Endothelial cell of umbilical vein (primary cell): ENCODE results near the gene COL6A3. TPM values are rescaled to one million over a fixed set of nuclear protein-coding genes. Genes with fewer than 3 reads are reported as not detected.

ENCODE experiments used
- BruUV-seq: library from RNA; stranded (reverse); fragments of 400-500 nt; replicated peaks from 2 replicates; lab custom pipeline; 2021; lab: Mats Ljungman, UMichigan
- CTCF ChIA-PET: fragments of 300-600, 350-600 bp; sonication (Branson Sonifier 250); formaldehyde crosslinking; loops from one replicate; lab custom pipeline; 2021; ENCODE audit warnings: antibody characterized with exemption, inconsistent platforms; lab: Charles Lee
- POLR2A ChIA-PET: fragments of 300-600, 350-600 bp; sonication (Branson Sonifier 250); formaldehyde crosslinking; loops from one replicate; lab custom pipeline; 2021; ENCODE audit warnings: antibody characterized with exemption, inconsistent platforms; lab: Charles Lee
- DNase-seq: peaks from one replicate; pipeline ENCODE4 v3.0.0-alpha.2; 2011; ENCODE audit warnings: low read depth, low spot score
- FAIRE-seq: peaks from 2 replicates; lab custom pipeline; 2011; peaks lifted over from hg19 to GRCh38; lab: Jason Lieb, UNC
- H2AFZ ChIP-seq: 2 replicates; pipeline ENCODE4 v1.6.0; 2012; ENCODE audit warnings: low read depth, low read length, control low read depth, inconsistent platforms
- H3K27ac ChIP-seq: 2 replicates; pipeline ENCODE4 v1.5.1; 2011; ENCODE audit warnings: low read depth, mild to moderate bottlenecking, control low read depth, low read length, moderate library complexity; ENCODE audit not compliant: insufficient read depth
- H3K27me3 ChIP-seq, 2 experiments: 2 replicates each; pipeline versions ENCODE4 v1.6.0 to v1.6.1; 2011; ENCODE audit warnings: low read length in 2 of 2, mixed read lengths in 1 of 2; ENCODE audit not compliant: control insufficient read depth in 2 of 2, insufficient read depth in 2 of 2
- H3K36me3 ChIP-seq, 2 experiments: 2 replicates in 1 of 2; 3 replicates in 1 of 2; pipeline ENCODE4 v1.5.1; 2011; ENCODE audit warnings: low read length in 2 of 2, mild to moderate bottlenecking in 1 of 2, moderate library complexity in 1 of 2; ENCODE audit not compliant: control insufficient read depth in 2 of 2, insufficient read depth in 2 of 2; ENCODE audit errors: extremely low read depth in 1 of 2
- H3K4me1 ChIP-seq: 3 replicates; pipeline ENCODE4 v1.5.1; 2011; ENCODE audit warnings: mild to moderate bottlenecking, low read length; ENCODE audit not compliant: control insufficient read depth, insufficient read depth; ENCODE audit errors: extremely low read depth
- H3K4me2 ChIP-seq: 2 replicates; pipeline ENCODE4 v1.6.1; 2011; ENCODE audit warnings: low read length, control low read depth, mixed read lengths; ENCODE audit not compliant: insufficient read depth
- H3K4me3 ChIP-seq, 3 experiments: fragments of 200-600 bp in 1 of 3; sonication (generic), shearing (Covaris generic) in 1 of 3; replicated peaks in 1 of 3; 2 replicates each; pipeline ENCODE4 v1.5.1; 2011 to 2016; ENCODE audit warnings: control low read depth in 3 of 3, low read length in 3 of 3, mild to moderate bottlenecking in 2 of 3, inconsistent platforms in 1 of 3, low read depth in 1 of 3, moderate library complexity in 1 of 3; ENCODE audit not compliant: insufficient read depth in 1 of 3
- H3K79me2 ChIP-seq: 2 replicates; pipeline ENCODE4 v1.6.0; 2012; ENCODE audit warnings: low read length, inconsistent platforms; ENCODE audit not compliant: control insufficient read depth, insufficient read depth
- H3K9ac ChIP-seq: replicated peaks from 2 replicates; pipeline ENCODE3; 2011; ENCODE audit warnings: low read length, control low read depth; ENCODE audit not compliant: insufficient read depth; ENCODE audit errors: extremely low read depth
- H3K9me1 ChIP-seq: replicated peaks from 3 replicates; pipeline ENCODE4 v1.6.0; 2011; ENCODE audit warnings: mild to moderate bottlenecking, low read length; ENCODE audit not compliant: control insufficient read depth, insufficient read depth; ENCODE audit errors: extremely low read depth
- H3K9me3 ChIP-seq: replicated peaks from 2 replicates; pipeline ENCODE4 v1.5.1; 2012; ENCODE audit warnings: low read length, inconsistent platforms; ENCODE audit not compliant: control insufficient read depth, insufficient read depth
- H4K20me1 ChIP-seq: replicated peaks from 2 replicates; pipeline ENCODE3; 2011; ENCODE audit warnings: mild to moderate bottlenecking, low read length; ENCODE audit not compliant: control insufficient read depth, insufficient read depth; ENCODE audit errors: extremely low read depth
- CTCF ChIP-seq, 2 donors: IDR thresholded peaks; 1 replicate in 1 of 2; 2 replicates in 1 of 2; pipeline ENCODE4 v1.5.1; 2011; ENCODE audit warnings: low read length in 2 of 2, mild to moderate bottlenecking in 2 of 2, moderate library complexity in 2 of 2, control low read depth in 1 of 2, inconsistent platforms in 1 of 2, low read depth in 1 of 2; ENCODE audit not compliant: insufficient read depth in 1 of 2; ENCODE audit errors: extremely low read depth in 1 of 2
- EZH2 ChIP-seq: IDR thresholded peaks from 2 replicates; pipeline ENCODE4 v1.6.1; 2012; ENCODE audit warnings: borderline replicate concordance, low read depth, mild to moderate bottlenecking, moderate library complexity, low read length, inconsistent platforms; ENCODE audit not compliant: severe bottlenecking
- FOS ChIP-seq: IDR thresholded peaks from 2 replicates; pipeline ENCODE4 v1.6.1; 2011; ENCODE audit warnings: mild to moderate bottlenecking, low read length, moderate library complexity, borderline replicate concordance; ENCODE audit not compliant: insufficient read depth
- GATA2 ChIP-seq: IDR thresholded peaks from 2 replicates; pipeline ENCODE4 v1.7.0; 2011; ENCODE audit warnings: low read depth, mild to moderate bottlenecking, moderate library complexity, mixed read lengths, low read length; ENCODE audit not compliant: insufficient read length, insufficient read depth
- JUN ChIP-seq: IDR thresholded peaks from 2 replicates; pipeline ENCODE4 v1.6.1; 2011; ENCODE audit warnings: borderline replicate concordance, low read depth; ENCODE audit not compliant: insufficient read length, insufficient read depth
- MAX ChIP-seq: IDR thresholded peaks from 2 replicates; pipeline ENCODE4 v1.6.1; 2011; ENCODE audit not compliant: insufficient read depth, insufficient read length
- MYC ChIP-seq: IDR thresholded peaks from one replicate; pipeline ENCODE4 v1.6.1; 2011; ENCODE audit warnings: mild to moderate bottlenecking, low read depth, low read length
- POLR2A ChIP-seq: IDR thresholded peaks from 2 replicates; pipeline ENCODE4 v1.6.1; 2012; ENCODE audit warnings: low read depth, mild to moderate bottlenecking, control low read depth, low read length
- POLR2AphosphoS5 ChIP-seq: IDR thresholded peaks from 2 replicates; pipeline ENCODE4 v1.6.1; 2012; ENCODE audit warnings: low read depth, mild to moderate bottlenecking, control low read depth, low read length, moderate library complexity; ENCODE audit not compliant: insufficient read depth
- dilution Hi-C: fragments of 300-500 bp; cut with MboI; formaldehyde crosslinking; loops from one replicate; pipeline ENCODE4 v1.15.0; 2019; ENCODE audit warnings: low sequenced_read_pairs; ENCODE audit not compliant: extremely low pct_ligation_motif_present
- intact Hi-C: fragments of 100-400 bp; cut with micrococcal nuclease; formaldehyde crosslinking; loops from one replicate; pipeline ENCODE4 v1.10.0; 2022
- polyA plus RNA-seq, 4 experiments: library from polyadenylated mRNA; depleted of rRNA in 3 of 4; stranded (reverse) in 3 of 4; unstranded in 1 of 4; fragments of >200 nt; gene quantifications; 2 replicates each; pipeline versions ENCODE4 v1.2.1 to v1.2.3, GENCODE V29; 2011 to 2012; ENCODE audit warnings: missing spikeins in 1 of 4
- total RNA-seq: library from RNA; stranded (reverse); gene quantifications from 2 replicates; pipeline ENCODE4 v1.2.3, GENCODE V29; 2021

COL6A3 gene
- total and polyA plus RNA-seq, 2 donors (not counting 3 experiments of a cell fraction or from before 2014, with no cell fraction given) = 0.03 TPM; not detected in 1

GRCh38 chr2:237298151-237299118, 115.5 kb downstream of the COL6A3 start:
- Histone ChIP-seq H3K27ac (no peak overlapping the region), H3K4me2 (no peak overlapping the region), H3K4me1 (peaks cover 14% of the 10 kb centered on the region), H3K9me3 (no peaks in the 10 kb centered on the region), H3K4me3 (no peak overlapping the region), H3K36me3 (no peaks in the 10 kb centered on the region), H2AFZ (no peak overlapping the region), H4K20me1 (no peaks in the 10 kb centered on the region), H3K27me3 (peaks cover 3 to 10% of the 10 kb centered on the region in 2 experiments), H3K9ac (no peak overlapping the region), H3K9me1 (no peaks in the 10 kb centered on the region), H3K79me2 (no peaks in the 10 kb centered on the region)
- dilution Hi-C loops (no loop called here), intact Hi-C loops (no loop called here)
- DNase-seq (no peak), FAIRE-seq (no peak)
- POLR2A ChIA-PET = no interaction called here
- BruUV-seq = no TSS peak
- CTCF ChIA-PET = no interaction called here
- TF ChIP-seq MYC (no peak), FOS (no peak), EZH2 (no peak), POLR2A (no peak), GATA2 (no peak), POLR2AphosphoS5 (no peak), JUN (no peak), MAX (no peak), CTCF (IDR thresholded peaks at IDR 0.05; ENCODE audit: extremely low read depth in 1 of 2, insufficient read depth in 1 of 2, low read depth in 1 of 2, low read length in 2 of 2) (no peak)
